ENCODE data around the gene TAS2R39. TPM values are rescaled to one million over a fixed set of nuclear protein-coding genes. Genes with fewer than 3 reads are reported as not detected.
"Not testable (repeated sequence)": the region's sequence is repeated elsewhere in the genome, so short reads cannot be mapped to it uniquely, and the experiment has no call there.

TAS2R39 gene
- total RNA-seq, 1 donor from 2014 or later = not detected

- Mint-ChIP-seq H3K27ac (no peak overlapping the region), H3K36me3 (no peaks in the 10 kb centered on the region), H3K27me3 (ENCODE audit: low read depth) (no peaks in the 10 kb centered on the region), H3K4me3 (no peak overlapping the region), H3K4me1 (peaks cover 8% of the 10 kb centered on the region), H3K9me3 (no peaks in the 10 kb centered on the region)
- TF ChIP-seq CTCF (IDR thresholded peaks at IDR 0.05; ENCODE audit: unreplicated experiment) = no peak
- no peak for DNase-seq (ENCODE audit: low spot score in 2 of 2, unreplicated experiment in 2 of 2)
Measured at GRCh38 chr7:143205560-143206293, 22.5 kb downstream of the TAS2R39 start.

GRCh38 chr7:143210541-143210940 is 27.3 kb downstream of the TAS2R39 start:
- no peak for TF ChIP-seq CTCF (IDR thresholded peaks at IDR 0.05; ENCODE audit: unreplicated experiment)
- Mint-ChIP-seq H3K36me3 (no peaks in the 10 kb centered on the region), H3K4me3 (no peak overlapping the region), H3K9me3 (peaks cover 14% of the 10 kb centered on the region), H3K4me1 (peaks cover 8% of the 10 kb centered on the region), H3K27me3 (ENCODE audit: low read depth) (no peaks in the 10 kb centered on the region), H3K27ac (no peak overlapping the region)
- no peak for DNase-seq (ENCODE audit: low spot score in 2 of 2, unreplicated experiment in 2 of 2)

GRCh38 chr7:143213478-143213877 is 30.3 kb downstream of the TAS2R39 start:
- H3K27ac Mint-ChIP-seq; H3K27me3 Mint-ChIP-seq (ENCODE audit: low read depth); DNase-seq (ENCODE audit: low spot score in 2 of 2, unreplicated experiment in 2 of 2); H3K4me1 Mint-ChIP-seq; H3K36me3 Mint-ChIP-seq; H3K4me3 Mint-ChIP-seq: not testable (repeated sequence)
- peaks cover 14% of the 10 kb centered on the region for H3K9me3 Mint-ChIP-seq

- peaks cover 7% of the 10 kb centered on the region for H3K27me3 Mint-ChIP-seq (ENCODE audit: low read depth)
- H3K4me1 Mint-ChIP-seq = no peaks in the 10 kb centered on the region
- peak in 1 of 2 experiments; percentile 64 for DNase-seq (ENCODE audit: low spot score in 2 of 2, unreplicated experiment in 2 of 2)
- no peaks in the 10 kb centered on the region for H3K36me3 Mint-ChIP-seq
- H3K9me3 Mint-ChIP-seq = peaks cover 14% of the 10 kb centered on the region
- no peak overlapping the region for H3K4me3 Mint-ChIP-seq
- TF ChIP-seq CTCF (IDR thresholded peaks at IDR 0.05; ENCODE audit: unreplicated experiment) = peak; percentile 97
- no peak overlapping the region for H3K27ac Mint-ChIP-seq
Measured at GRCh38 chr7:143214789-143215679, 31.8 kb downstream of the TAS2R39 start.

GRCh38 chr7:143216151-143216550 is 32.9 kb downstream of the TAS2R39 start:
- Mint-ChIP-seq H3K36me3 (no peaks in the 10 kb centered on the region), H3K27ac (no peak overlapping the region), H3K4me3 (no peak overlapping the region), H3K4me1 (no peaks in the 10 kb centered on the region), H3K27me3 (ENCODE audit: low read depth) (peaks cover 7% of the 10 kb centered on the region), H3K9me3 (peaks cover 14% of the 10 kb centered on the region)
- no peak for TF ChIP-seq CTCF (IDR thresholded peaks at IDR 0.05; ENCODE audit: unreplicated experiment)
- DNase-seq (ENCODE audit: low spot score in 2 of 2, unreplicated experiment in 2 of 2) = no peak

GRCh38 chr7:143216686-143217085 is 33.5 kb downstream of the TAS2R39 start:
- Mint-ChIP-seq H3K9me3 (peaks cover 11% of the 10 kb centered on the region), H3K27ac (no peak overlapping the region), H3K27me3 (ENCODE audit: low read depth) (peaks cover 7% of the 10 kb centered on the region), H3K36me3 (no peaks in the 10 kb centered on the region), H3K4me3 (no peak overlapping the region), H3K4me1 (no peaks in the 10 kb centered on the region)
- TF ChIP-seq CTCF (IDR thresholded peaks at IDR 0.05; ENCODE audit: unreplicated experiment) = no peak
- DNase-seq (ENCODE audit: low spot score in 2 of 2, unreplicated experiment in 2 of 2) = no peak
